NCI-H2196 (cell line): Measurements from ENCODE around the gene SLC3A2.
"Not testable (repeated sequence)": the region's sequence is repeated elsewhere in the genome, so short reads cannot be mapped to it uniquely, and the experiment has no call there.

Source experiments
- DNase-seq: peaks from one replicate; lab custom pipeline; 2025; ENCODE audit not compliant: unreplicated experiment; lab: John Stamatoyannopoulos, UW

Gene SLC3A2

GRCh38 chr11:62926680-62927455 is 46.2 kb downstream of the SLC3A2 start:
- DNase-seq: no peak

GRCh38 chr11:62928011-62928410 is 47.3 kb downstream of the SLC3A2 start:
- DNase-seq: no peak

DNA sequence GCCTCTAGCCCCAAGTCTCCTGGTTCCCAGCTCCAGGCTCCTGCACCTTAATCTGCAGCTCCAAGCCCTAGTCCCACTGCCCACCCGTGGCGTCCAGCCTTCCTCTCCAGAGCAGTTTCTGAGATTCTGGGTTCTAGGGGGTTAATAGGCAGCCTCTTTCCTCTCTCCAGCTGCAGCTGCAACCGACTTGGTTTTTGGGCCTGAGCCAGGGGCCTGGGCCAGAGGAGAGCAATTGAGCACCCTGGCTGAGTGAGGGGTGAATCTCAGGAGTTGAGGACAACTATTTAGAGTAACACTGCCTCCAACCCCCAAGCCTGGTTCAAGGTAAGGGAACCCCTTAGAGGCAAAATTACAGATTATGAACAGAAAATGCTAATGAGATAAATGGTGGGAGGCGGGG is 49.5 kb downstream of the SLC3A2 start:
- DNase-seq: peak; percentile 24

DNA sequence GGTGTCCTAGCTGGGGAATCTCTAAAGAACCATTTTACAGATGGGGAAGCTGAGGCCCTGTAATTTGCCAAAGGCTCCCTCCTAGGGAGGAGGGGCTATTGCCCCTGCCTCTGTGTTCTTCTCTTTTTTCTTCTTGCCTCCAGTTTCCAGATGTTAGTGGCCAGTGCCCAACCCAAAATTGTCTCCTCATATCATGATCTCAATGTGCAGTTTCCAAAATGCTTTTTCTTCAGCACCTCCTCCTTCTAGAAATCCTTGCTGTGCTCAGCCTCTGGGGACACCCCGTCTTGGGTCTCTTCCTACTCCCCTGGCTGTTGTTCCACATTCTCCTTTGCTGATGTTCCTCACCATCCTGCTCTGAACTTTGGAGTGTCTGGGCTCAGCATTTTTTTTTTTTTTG is 50.0 kb downstream of the SLC3A2 start:
- DNase-seq: no peak

DNA sequence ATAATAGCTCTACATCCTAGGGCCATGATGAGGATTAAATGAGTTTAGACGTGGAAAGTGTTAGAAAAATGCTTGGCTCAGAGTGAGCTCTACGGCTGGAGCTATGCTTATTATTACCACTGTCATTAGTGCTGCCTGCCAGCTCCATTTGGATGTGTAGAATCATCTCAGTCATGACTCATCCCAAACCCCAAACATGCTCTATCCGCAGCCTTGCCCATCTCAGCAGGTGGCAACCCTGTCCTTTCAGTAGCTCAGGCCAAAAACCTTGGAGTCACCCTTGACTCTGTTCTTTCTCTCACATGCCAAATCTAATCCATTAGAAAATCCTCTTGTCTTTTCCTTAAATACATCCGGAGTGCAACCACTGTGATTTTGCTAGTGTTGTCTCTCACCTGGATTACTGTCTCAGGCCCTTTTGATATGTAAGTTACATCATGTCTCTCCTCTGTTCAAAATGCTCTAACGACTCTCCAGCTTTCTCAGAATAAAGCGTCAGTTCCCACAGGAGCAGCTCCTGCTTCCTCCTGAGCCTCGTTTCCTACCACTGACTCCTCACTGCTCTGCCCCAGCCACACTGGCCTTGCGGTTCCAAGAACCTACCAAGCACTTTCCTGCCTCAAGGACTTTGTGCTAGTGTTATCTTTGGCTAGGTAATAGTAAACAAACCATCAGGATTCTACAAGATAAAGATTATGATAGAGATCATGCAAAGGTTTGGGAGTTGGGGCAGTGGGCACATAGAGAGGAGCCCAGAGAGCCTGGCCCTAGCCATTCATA is 51.0 kb downstream of the SLC3A2 start:
- no peak for DNase-seq

GRCh38 chr11:62933285-62933684 is 52.6 kb downstream of the SLC3A2 start:
- no peak for DNase-seq

- no peak for DNase-seq
These were observed 53.2 kb downstream of the SLC3A2 start for GRCh38 chr11:62933750-62934495.

GRCh38 chr11:62934496-62934785 is 53.7 kb downstream of the SLC3A2 start:
- DNase-seq: no peak

DNA sequence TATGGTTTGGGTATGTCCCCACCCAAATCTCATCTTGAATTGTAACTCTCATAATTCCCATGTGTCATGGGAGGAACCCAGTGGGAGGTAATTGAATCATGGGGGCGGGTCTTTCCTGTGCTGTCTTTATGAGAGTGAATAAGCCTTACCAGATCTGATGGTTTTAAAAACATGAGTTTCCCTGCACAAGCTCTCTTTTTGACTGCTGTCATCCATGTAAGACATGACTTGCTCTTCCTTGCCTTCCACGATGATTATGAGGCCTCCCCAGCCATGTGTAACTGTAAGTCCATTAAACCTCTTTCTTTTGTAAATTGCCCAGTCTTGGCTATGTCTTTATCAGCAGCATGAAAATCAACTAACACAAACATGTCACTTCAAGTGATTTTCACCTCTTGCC is 56.8 kb downstream of the SLC3A2 start:
- not testable (repeated sequence) for DNase-seq
